T-helper 2 cell treated with Interferon-gamma antibody and Interleukin-4, amounts not matched to agents 5 μg/mL and 100 μg/mL, for 36 hours (primary cell): ENCODE results near the gene ZMYM2.
A peak's percentile ranks its signal among the peaks of the same experiment; 100 is the strongest.

ENCODE experiments used
- DNase-seq: peaks from one replicate; pipeline ENCODE4 v3.0.0; 2021; ENCODE audit warnings: low spot score
- H3K27ac Mint-ChIP-seq: one replicate; pipeline ENCODE4 v1.8.0; 2021; ENCODE audit warnings: mild to moderate bottlenecking, mixed read lengths
- H3K27me3 Mint-ChIP-seq: one replicate; pipeline ENCODE4 v1.8.0; 2021; ENCODE audit warnings: low read depth, mixed read lengths
- H3K36me3 Mint-ChIP-seq: one replicate; pipeline ENCODE4 v1.8.0; 2021; ENCODE audit warnings: low read depth, mixed read lengths
- H3K4me1 Mint-ChIP-seq: one replicate; pipeline ENCODE4 v1.8.0; 2021; ENCODE audit warnings: low read depth, mixed read lengths
- H3K4me3 Mint-ChIP-seq: one replicate; pipeline ENCODE4 v1.8.0; 2022; ENCODE audit warnings: mild to moderate bottlenecking, moderate library complexity, mixed read lengths
- H3K9me3 Mint-ChIP-seq: one replicate; pipeline ENCODE4 v1.8.0; 2021; ENCODE audit warnings: mixed read lengths

ZMYM2 gene

DNA sequence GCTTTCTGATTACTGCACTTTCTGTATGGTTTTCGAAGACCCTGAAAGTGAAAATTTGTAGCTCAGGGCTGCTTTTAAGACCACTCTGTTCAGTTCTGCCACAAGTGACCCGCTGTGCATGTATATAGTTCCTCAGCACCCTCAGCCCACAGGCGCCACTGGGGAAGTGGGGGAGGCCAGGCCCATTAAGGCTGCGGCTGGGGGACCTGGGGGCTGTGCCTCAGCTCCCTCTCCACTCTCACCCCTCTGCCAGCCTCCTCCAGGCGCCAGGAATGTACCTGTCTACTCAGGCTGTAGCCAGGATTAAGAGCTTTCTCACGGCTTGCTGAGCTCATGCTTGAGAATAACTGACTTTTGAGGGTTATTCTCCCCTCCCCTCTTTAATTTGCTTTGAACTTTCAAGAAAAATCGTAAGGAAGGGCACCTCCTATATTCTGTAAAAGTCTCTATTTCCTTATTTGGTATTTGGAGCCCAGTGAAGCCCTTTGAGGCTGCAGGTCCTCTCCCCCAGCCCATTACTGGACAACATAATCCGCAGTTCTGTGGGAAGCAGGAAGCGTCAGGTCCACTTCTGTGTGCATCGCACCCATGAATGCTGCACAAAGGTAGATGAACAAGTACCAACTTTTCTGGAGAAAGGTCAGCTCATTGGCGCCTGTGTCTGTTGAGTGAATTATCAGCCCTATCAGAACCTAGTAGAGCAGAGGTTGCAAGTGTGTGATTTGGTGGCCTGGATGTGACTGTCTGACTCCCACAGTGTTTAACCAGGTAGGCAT, 172.7 kb downstream of the ZMYM2 start:
- DNase-seq, result no peak
- H3K27me3 Mint-ChIP-seq, result peaks cover 11% of the 10 kb centered on the region
- no peaks in the 10 kb centered on the region for H3K9me3 Mint-ChIP-seq
- H3K4me3 Mint-ChIP-seq, result no peak overlapping the region
- no peaks in the 10 kb centered on the region for H3K36me3 Mint-ChIP-seq
- H3K4me1 Mint-ChIP-seq, result no peaks in the 10 kb centered on the region
- no peak overlapping the region for H3K27ac Mint-ChIP-seq

DNA sequence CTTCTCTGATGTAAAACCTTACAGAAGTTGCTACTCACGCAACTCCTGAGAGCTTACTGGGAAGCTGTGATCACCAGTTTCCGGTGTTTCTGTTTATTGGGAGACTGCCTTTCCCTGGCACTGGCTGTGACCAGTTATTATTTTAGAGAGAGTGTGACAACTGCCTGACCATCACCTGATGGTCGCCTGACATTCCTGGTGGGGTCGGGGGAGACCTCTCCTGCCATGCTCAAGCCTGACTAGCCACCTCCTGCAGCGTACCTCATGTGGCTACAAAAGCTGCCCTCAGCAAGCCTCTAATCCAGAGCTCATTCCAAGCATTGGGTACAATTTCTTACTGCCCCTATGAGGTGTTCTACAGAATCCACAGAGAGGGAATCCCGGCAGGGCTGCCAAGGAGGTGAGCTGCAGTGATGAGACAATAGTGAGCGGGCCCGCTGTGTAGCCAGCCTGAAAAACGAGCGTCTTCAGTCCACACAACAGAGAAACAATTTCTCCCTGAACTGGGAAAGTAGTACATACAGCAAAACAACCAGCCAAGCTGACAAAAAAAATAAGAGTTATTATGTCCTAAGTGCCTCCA, 173.6 kb downstream of the ZMYM2 start:
- Mint-ChIP-seq H3K4me3 (no peak overlapping the region), H3K9me3 (no peaks in the 10 kb centered on the region)

DNA sequence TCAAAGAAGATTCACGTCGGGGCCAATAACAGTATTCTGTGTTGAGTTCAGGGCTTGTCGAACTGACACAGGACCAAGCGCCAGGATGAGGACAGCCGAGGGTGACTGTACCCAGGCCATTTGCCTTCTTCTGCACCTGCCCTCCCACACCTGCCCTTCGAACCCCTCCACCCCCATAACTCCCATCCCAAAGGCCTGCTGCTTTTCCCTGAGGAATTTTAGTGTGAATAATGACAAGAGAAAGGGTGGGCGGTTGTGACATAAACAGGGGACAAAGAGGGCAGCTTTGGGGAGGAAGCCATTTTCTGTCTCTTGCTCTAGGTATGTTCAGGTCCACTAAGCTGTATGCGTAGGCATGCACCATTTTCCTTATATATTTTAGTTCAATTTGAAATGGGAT, 176.2 kb downstream of the ZMYM2 start:
- Mint-ChIP-seq H3K4me3 (no peak overlapping the region), H3K27me3 (peaks cover 24% of the 10 kb centered on the region), H3K9me3 (no peaks in the 10 kb centered on the region), H3K36me3 (no peaks in the 10 kb centered on the region), H3K27ac (no peak overlapping the region), H3K4me1 (no peaks in the 10 kb centered on the region)
- DNase-seq, result no peak

More for the DNA sequence above, 173.6 kb downstream of the ZMYM2 start:
- Mint-ChIP-seq H3K36me3 (no peaks in the 10 kb centered on the region), H3K27me3 (peaks cover 8% of the 10 kb centered on the region), H3K27ac (no peak overlapping the region), H3K4me1 (no peaks in the 10 kb centered on the region)
- no peak for DNase-seq

DNA sequence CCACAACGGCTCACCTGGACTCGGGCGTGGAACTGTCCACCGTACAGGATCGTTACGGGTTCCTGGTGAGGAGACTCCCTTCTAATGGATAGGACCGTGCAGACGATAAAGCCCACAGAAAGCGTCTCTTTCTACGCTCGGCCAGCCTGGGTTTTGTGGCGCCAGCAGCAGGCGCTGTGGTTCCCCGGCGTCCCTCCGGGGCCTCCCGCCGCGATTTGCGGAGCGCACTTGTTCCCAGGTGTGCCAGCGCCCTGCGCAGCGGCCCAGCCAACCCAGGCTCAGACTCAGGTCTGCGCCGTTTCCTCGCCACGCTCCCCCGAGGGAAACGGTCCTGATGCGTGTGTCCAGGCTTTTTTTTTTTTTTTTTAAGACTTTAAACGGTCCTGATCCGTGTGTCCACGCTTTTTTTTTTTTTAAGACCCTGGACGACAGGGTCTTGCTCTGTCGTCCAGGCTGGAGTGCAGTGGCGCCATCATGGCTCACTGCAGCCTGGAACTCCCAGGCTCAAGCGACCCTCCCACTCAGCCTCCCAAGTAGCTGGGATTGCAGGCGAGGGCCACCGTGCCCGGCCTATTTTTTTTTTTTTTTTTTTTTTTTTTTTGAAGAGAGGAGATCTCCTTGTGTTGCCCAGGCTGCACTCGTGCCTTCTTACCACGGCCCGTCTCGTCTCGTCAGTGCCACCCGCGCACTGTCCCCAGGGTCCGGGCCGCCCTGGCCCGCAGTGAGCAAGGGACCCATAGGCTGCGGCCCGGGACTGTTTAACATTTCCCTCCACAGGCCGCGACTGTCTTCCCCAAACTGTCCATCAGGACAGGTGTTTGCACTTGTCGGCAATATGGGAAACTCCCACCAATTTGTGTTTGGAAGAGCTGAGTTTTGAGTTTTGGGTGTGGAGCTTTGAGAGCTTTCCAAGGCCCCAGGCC, 178.5 kb downstream of the ZMYM2 start:
- peaks cover 43% of the 10 kb centered on the region for H3K27me3 Mint-ChIP-seq
- no peaks in the 10 kb centered on the region for H3K36me3 Mint-ChIP-seq
- no peak overlapping the region for H3K4me3 Mint-ChIP-seq
- no peaks in the 10 kb centered on the region for H3K4me1 Mint-ChIP-seq
- DNase-seq, result peak; percentile 36
- no peak overlapping the region for H3K27ac Mint-ChIP-seq
- no peaks in the 10 kb centered on the region for H3K9me3 Mint-ChIP-seq

DNA sequence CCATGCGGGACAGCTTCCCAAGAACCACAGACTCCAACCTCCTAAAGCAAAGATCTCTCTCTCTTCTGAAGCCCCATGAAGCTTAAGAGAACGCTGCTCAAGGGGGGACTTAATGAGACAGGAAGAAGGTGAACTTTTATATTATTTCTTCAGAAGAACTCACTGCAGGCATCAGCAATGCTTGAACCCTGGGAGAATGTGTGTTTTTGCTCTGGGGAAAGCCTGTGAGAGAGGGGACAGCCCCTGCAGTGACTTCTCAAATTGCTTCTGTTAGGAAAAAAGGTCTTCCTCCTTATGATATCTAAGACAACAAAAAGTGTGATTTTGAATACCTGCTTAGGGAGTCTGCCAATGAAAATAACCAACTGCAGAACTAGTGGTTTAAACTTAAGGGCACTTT, 179.3 kb downstream of the ZMYM2 start:
- peaks cover 45% of the 10 kb centered on the region for H3K27me3 Mint-ChIP-seq
- no peak overlapping the region for H3K4me3 Mint-ChIP-seq
- no peaks in the 10 kb centered on the region for H3K36me3 Mint-ChIP-seq
- H3K4me1 Mint-ChIP-seq, result no peaks in the 10 kb centered on the region
- no peak for DNase-seq
- no peak overlapping the region for H3K27ac Mint-ChIP-seq
- H3K9me3 Mint-ChIP-seq, result no peaks in the 10 kb centered on the region

DNA sequence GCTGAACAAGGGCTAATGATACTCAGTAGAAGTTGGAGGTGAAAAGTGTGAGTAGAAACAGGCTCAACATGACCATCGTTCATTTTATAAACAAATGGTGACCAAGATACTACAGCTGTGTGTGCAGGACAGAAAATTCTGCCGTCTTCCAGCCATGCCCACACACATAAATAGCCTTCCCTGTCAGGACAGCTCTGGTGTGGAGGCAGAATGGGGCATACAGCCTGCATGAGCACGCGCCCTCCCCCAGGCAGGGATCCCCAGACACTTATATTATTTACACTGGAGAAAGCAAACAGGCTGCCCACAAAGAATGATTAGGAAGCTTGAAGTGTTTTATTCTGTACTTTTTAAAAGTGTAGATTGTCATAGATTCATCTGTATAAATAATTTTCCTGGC, 182.0 kb downstream of the ZMYM2 start:
- DNase-seq, result no peak
- Mint-ChIP-seq H3K9me3 (no peaks in the 10 kb centered on the region), H3K4me3 (no peak overlapping the region), H3K4me1 (no peaks in the 10 kb centered on the region), H3K27ac (no peak overlapping the region), H3K27me3 (peaks cover 58% of the 10 kb centered on the region), H3K36me3 (no peaks in the 10 kb centered on the region)
